NCI-H2029 (cell line): ENCODE results near the gene GFY.

Experiments
- DNase-seq: peaks from one replicate; lab custom pipeline; 2025; lab: John Stamatoyannopoulos, UW

GFY gene

GRCh38 chr19:49425178-49425577, at the start of gene GFY:
GFY (plus strand) TSS chr19:49425388; CDS start chr19:49426431, 1,043 bp downstream.
- DNase-seq = no peak

- no peak for DNase-seq
These were observed 46.7 kb upstream of the GFY start for GRCh38 chr19:49378512-49378911.

- no peak for DNase-seq
These were observed 44.8 kb upstream of the GFY start for GRCh38 chr19:49380391-49380790.

GRCh38 chr19:49382639-49383038, 42.5 kb upstream of the GFY start:
- no peak for DNase-seq

- DNase-seq = no peak
These were observed 41.6 kb upstream of the GFY start for GRCh38 chr19:49383599-49383998.

- peak; percentile 55 for DNase-seq
These were observed 37.2 kb upstream of the GFY start, which contains the start of gene KASH5 for GRCh38 chr19:49387936-49388372. KASH5 (plus strand) TSS chr19:49388249; CDS start chr19:49390884, 2,635 bp downstream.

GRCh38 chr19:49389406-49389805, 35.8 kb upstream of the GFY start:
- DNase-seq = no peak

- DNase-seq = no peak
These were observed 34.9 kb upstream of the GFY start for GRCh38 chr19:49390131-49390928.

- DNase-seq = no peak
These were observed 34.2 kb upstream of the GFY start for GRCh38 chr19:49390929-49391359.

- DNase-seq = peak; percentile 61
These were observed 33.4 kb upstream of the GFY start for GRCh38 chr19:49391581-49392399.

GRCh38 chr19:49393881-49394280, 31.3 kb upstream of the GFY start:
- no peak for DNase-seq

- DNase-seq = no peak
These were observed 29.4 kb upstream of the GFY start for GRCh38 chr19:49395581-49396407.

- no peak for DNase-seq
These were observed 28.3 kb upstream of the GFY start for GRCh38 chr19:49396738-49397505.

- no peak for DNase-seq
These were observed 27.1 kb upstream of the GFY start for GRCh38 chr19:49398001-49398615.

- no peak for DNase-seq
These were observed 26.3 kb upstream of the GFY start for GRCh38 chr19:49398931-49399330.

- DNase-seq = no peak
These were observed 25.2 kb upstream of the GFY start for GRCh38 chr19:49400029-49400428.

- DNase-seq = peak; percentile 95
These were observed 21.6 kb upstream of the GFY start for GRCh38 chr19:49403404-49404187.

GRCh38 chr19:49407079-49407478, 18.1 kb upstream of the GFY start:
- DNase-seq = no peak

GRCh38 chr19:49407482-49408015, 17.6 kb upstream of the GFY start:
- no peak for DNase-seq
